ENCODE measurements around the gene GRID2. TPM values are rescaled to one million over a fixed set of nuclear protein-coding genes. Genes with fewer than 3 reads are reported as not detected.

Gene GRID2
- polyA plus RNA-seq, 1 donor from 2014 or later = 14.9 TPM

DNA sequence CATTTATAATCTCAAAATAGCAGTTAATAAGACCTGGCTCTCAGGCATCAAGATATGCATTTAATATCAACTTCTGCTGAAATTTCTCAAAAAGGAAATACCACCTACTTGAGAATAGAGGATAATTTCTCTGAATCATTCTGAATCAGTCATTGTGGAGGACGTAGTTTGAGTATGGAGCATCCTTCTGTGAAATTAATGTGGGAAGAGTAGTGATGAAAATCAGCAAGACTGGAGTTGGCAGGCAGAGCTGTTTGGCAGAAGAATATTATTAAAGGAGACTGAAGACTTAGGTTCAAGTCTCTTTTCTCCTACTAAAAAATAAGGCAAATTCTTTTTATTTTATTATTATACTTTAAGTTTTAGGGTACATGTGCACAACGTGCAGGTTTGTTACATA, 1199.2 kb downstream of the GRID2 start:
- Histone ChIP-seq H4K20me1 (ENCODE audit: insufficient read depth) (no peaks in the 10 kb centered on the region), H3K9ac (ENCODE audit: low read length) (no peak overlapping the region), H3K9me3 (ENCODE audit: low read length) (no peaks in the 10 kb centered on the region), H3K9me2 (ENCODE audit: insufficient read depth, low read length) (no peaks in the 10 kb centered on the region), H3K27ac (ENCODE audit: low read length) (no peak overlapping the region), H3K4me3 (ENCODE audit: low read length) (no peak overlapping the region), H2AFZ (ENCODE audit: low read depth, low read length) (no peak overlapping the region), H3K4me2 (ENCODE audit: low read length) (no peak overlapping the region), H3K79me2 (replicated peaks; ENCODE audit: insufficient read depth, low read length) (no peaks in the 10 kb centered on the region), H3K27me3 (ENCODE audit: insufficient read depth, low read depth, low read length) (no peaks in the 10 kb centered on the region), H3F3A (ENCODE audit: insufficient read depth, low read length, poor library complexity, severe bottlenecking) (no peaks in the 10 kb centered on the region), H3K36me3 (ENCODE audit: insufficient read depth, low read length) (no peaks in the 10 kb centered on the region)
- TF ChIP-seq, protein P1, sequence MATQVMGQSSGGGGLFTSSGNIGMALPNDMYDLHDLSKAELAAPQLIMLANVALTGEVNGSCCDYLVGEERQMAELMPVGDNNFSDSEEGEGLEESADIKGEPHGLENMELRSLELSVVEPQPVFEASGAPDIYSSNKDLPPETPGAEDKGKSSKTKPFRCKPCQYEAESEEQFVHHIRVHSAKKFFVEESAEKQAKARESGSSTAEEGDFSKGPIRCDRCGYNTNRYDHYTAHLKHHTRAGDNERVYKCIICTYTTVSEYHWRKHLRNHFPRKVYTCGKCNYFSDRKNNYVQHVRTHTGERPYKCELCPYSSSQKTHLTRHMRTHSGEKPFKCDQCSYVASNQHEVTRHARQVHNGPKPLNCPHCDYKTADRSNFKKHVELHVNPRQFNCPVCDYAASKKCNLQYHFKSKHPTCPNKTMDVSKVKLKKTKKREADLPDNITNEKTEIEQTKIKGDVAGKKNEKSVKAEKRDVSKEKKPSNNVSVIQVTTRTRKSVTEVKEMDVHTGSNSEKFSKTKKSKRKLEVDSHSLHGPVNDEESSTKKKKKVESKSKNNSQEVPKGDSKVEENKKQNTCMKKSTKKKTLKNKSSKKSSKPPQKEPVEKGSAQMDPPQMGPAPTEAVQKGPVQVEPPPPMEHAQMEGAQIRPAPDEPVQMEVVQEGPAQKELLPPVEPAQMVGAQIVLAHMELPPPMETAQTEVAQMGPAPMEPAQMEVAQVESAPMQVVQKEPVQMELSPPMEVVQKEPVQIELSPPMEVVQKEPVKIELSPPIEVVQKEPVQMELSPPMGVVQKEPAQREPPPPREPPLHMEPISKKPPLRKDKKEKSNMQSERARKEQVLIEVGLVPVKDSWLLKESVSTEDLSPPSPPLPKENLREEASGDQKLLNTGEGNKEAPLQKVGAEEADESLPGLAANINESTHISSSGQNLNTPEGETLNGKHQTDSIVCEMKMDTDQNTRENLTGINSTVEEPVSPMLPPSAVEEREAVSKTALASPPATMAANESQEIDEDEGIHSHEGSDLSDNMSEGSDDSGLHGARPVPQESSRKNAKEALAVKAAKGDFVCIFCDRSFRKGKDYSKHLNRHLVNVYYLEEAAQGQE (IDR thresholded peaks at IDR 0.05; ENCODE audit: borderline replicate concordance) = no peak
- no peak for TF ChIP-seq MXI1 (conservative IDR thresholded peaks at IDR 0.05; ENCODE audit: poor library complexity, severe bottlenecking)
- TF ChIP-seq TAF1 (IDR thresholded peaks at IDR 0.05; ENCODE audit: low read depth) = no peak
- TF ChIP-seq, protein P2, sequence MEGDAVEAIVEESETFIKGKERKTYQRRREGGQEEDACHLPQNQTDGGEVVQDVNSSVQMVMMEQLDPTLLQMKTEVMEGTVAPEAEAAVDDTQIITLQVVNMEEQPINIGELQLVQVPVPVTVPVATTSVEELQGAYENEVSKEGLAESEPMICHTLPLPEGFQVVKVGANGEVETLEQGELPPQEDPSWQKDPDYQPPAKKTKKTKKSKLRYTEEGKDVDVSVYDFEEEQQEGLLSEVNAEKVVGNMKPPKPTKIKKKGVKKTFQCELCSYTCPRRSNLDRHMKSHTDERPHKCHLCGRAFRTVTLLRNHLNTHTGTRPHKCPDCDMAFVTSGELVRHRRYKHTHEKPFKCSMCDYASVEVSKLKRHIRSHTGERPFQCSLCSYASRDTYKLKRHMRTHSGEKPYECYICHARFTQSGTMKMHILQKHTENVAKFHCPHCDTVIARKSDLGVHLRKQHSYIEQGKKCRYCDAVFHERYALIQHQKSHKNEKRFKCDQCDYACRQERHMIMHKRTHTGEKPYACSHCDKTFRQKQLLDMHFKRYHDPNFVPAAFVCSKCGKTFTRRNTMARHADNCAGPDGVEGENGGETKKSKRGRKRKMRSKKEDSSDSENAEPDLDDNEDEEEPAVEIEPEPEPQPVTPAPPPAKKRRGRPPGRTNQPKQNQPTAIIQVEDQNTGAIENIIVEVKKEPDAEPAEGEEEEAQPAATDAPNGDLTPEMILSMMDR (IDR thresholded peaks at IDR 0.05; ENCODE audit: poor library complexity, severe bottlenecking) = no peak
- no peak for TF ChIP-seq POLR2AphosphoS5 (IDR thresholded peaks at IDR 0.05)
- no peak for TF ChIP-seq EZH2 (IDR thresholded peaks at IDR 0.05; ENCODE audit: borderline replicate concordance, insufficient read depth, low read length, poor library complexity, severe bottlenecking)
- no peak for TF ChIP-seq EP300 (conservative IDR thresholded peaks at IDR 0.05; ENCODE audit: poor library complexity, severe bottlenecking)
- TF ChIP-seq RAD21 (conservative IDR thresholded peaks at IDR 0.05) = no peak
- TF ChIP-seq SMC3 (conservative IDR thresholded peaks at IDR 0.05; ENCODE audit: poor library complexity) = no peak

DNA sequence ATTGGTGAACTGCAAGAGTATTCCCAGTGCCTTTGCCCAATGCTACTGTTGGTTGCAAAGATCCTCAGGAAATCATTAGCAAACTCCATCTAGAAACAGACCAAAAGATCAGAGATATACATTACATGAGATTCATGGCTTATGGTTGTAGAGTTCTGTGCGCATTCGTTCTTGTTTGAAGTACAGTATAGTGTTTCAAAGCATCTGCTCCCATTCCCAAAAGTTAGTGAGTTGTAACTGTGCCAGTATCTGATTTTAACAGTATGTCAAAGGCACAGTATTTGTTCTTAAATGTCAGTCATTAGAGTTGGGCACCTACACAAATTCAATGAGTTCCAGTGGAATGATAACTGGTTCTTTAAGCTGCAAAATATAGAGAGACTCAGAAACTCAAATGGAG, 1210.1 kb downstream of the GRID2 start:
- Histone ChIP-seq H3K36me3 (ENCODE audit: insufficient read depth, low read length) (no peaks in the 10 kb centered on the region), H4K20me1 (ENCODE audit: insufficient read depth) (no peaks in the 10 kb centered on the region), H3K9ac (ENCODE audit: low read length) (no peak overlapping the region), H3K4me2 (ENCODE audit: low read length) (no peak overlapping the region), H3K9me3 (ENCODE audit: low read length) (no peaks in the 10 kb centered on the region), H2AFZ (ENCODE audit: low read depth, low read length) (no peak overlapping the region), H3K9me2 (ENCODE audit: insufficient read depth, low read length) (no peaks in the 10 kb centered on the region), H3K27ac (ENCODE audit: low read length) (no peak overlapping the region), H3F3A (ENCODE audit: insufficient read depth, low read length, poor library complexity, severe bottlenecking) (no peaks in the 10 kb centered on the region), H3K4me3 (ENCODE audit: low read length) (no peak overlapping the region), H3K27me3 (ENCODE audit: insufficient read depth, low read depth, low read length) (no peaks in the 10 kb centered on the region), H3K79me2 (replicated peaks; ENCODE audit: insufficient read depth, low read length) (no peaks in the 10 kb centered on the region)
- TF ChIP-seq, protein P2 (IDR thresholded peaks at IDR 0.05; ENCODE audit: poor library complexity, severe bottlenecking) = no peak

All from neural cell (in vitro differentiated cells).